ENCODE measurements around the gene NOX3.
"Not testable (repeated sequence)": the region's sequence is repeated elsewhere in the genome, so short reads cannot be mapped to it uniquely, and the experiment has no call there.

Gene NOX3

GRCh38 chr6:155492061-155492735 is 36.6 kb upstream of the NOX3 start:
- H3K4me2 ChIP-seq (ENCODE audit: low read length) = no peak overlapping the region
- H3K9me2 ChIP-seq (replicated peaks; ENCODE audit: control insufficient read depth, low read length) = no peaks in the 10 kb centered on the region
- H3K27me3 ChIP-seq (ENCODE audit: control insufficient read depth, low read length) = no peaks in the 10 kb centered on the region
- no peaks in the 10 kb centered on the region for H3K36me3 ChIP-seq (ENCODE audit: control insufficient read depth, low read length)
- no peaks in the 10 kb centered on the region for H3F3A ChIP-seq (ENCODE audit: control insufficient read depth, insufficient read depth)
- TF ChIP-seq EZH2phosphoT487 (IDR thresholded peaks at IDR 0.05; ENCODE audit: borderline replicate concordance, low read length) = no peak
- TF ChIP-seq CTCF (IDR thresholded peaks at IDR 0.05; ENCODE audit: low read depth, low read length, poor library complexity, severe bottlenecking) = no peak
- H3K79me2 ChIP-seq (ENCODE audit: control insufficient read depth, low read length) = no peaks in the 10 kb centered on the region
- no peak overlapping the region for H3K27ac ChIP-seq (ENCODE audit: low read depth, low read length)
- peaks cover 11% of the 10 kb centered on the region; the same call in 1 of the 2 replicates for H3K9me3 ChIP-seq (ENCODE audit: control insufficient read depth, insufficient read depth, low read length)
- H3K4me3 ChIP-seq (ENCODE audit: low read length) = no peak overlapping the region
- H3K4me1 ChIP-seq (ENCODE audit: control insufficient read depth, low read length) = peaks cover 19% of the 10 kb centered on the region
- no peaks in the 10 kb centered on the region for H4K20me1 ChIP-seq (ENCODE audit: control insufficient read depth, insufficient read depth, low read depth, low read length)

GRCh38 chr6:155491421-155491820 is 35.8 kb upstream of the NOX3 start:
- Histone ChIP-seq H3K9me2 (replicated peaks; ENCODE audit: control insufficient read depth, low read length) (no peaks in the 10 kb centered on the region), H3K27me3 (ENCODE audit: control insufficient read depth, low read length) (no peaks in the 10 kb centered on the region), H3K4me1 (ENCODE audit: control insufficient read depth, low read length) (peaks cover 18% of the 10 kb centered on the region), H3F3A (ENCODE audit: control insufficient read depth, insufficient read depth) (no peaks in the 10 kb centered on the region), H3K27ac (ENCODE audit: low read depth, low read length) (no peak overlapping the region), H4K20me1 (ENCODE audit: control insufficient read depth, insufficient read depth, low read depth, low read length) (no peaks in the 10 kb centered on the region), H3K36me3 (ENCODE audit: control insufficient read depth, low read length) (no peaks in the 10 kb centered on the region), H3K9me3 (ENCODE audit: control insufficient read depth, insufficient read depth, low read length) (peaks cover 11% of the 10 kb centered on the region; the same call in 1 of the 2 replicates), H3K4me3 (ENCODE audit: low read length) (no peak overlapping the region), H3K79me2 (ENCODE audit: control insufficient read depth, low read length) (no peaks in the 10 kb centered on the region), H3K4me2 (ENCODE audit: low read length) (no peak overlapping the region)
- TF ChIP-seq CTCF (IDR thresholded peaks at IDR 0.05; ENCODE audit: low read depth, low read length, poor library complexity, severe bottlenecking) (no peak), EZH2phosphoT487 (IDR thresholded peaks at IDR 0.05; ENCODE audit: borderline replicate concordance, low read length) (no peak)

- H3K36me3 ChIP-seq (ENCODE audit: control insufficient read depth, low read length); H3K79me2 ChIP-seq (ENCODE audit: control insufficient read depth, low read length); H3K4me2 ChIP-seq (ENCODE audit: low read length); H3K27me3 ChIP-seq (ENCODE audit: control insufficient read depth, low read length); H3K27ac ChIP-seq (ENCODE audit: low read depth, low read length); H3K4me1 ChIP-seq (ENCODE audit: control insufficient read depth, low read length); H4K20me1 ChIP-seq (ENCODE audit: control insufficient read depth, insufficient read depth, low read depth, low read length); H3K9me2 ChIP-seq (replicated peaks; ENCODE audit: control insufficient read depth, low read length); H3K4me3 ChIP-seq (ENCODE audit: low read length); H3F3A ChIP-seq (ENCODE audit: control insufficient read depth, insufficient read depth): not testable (repeated sequence)
- H3K9me3 ChIP-seq (ENCODE audit: control insufficient read depth, insufficient read depth, low read length) = peaks cover 11% of the 10 kb centered on the region; the same call in 1 of the 2 replicates
Measured at GRCh38 chr6:155488197-155488596, 32.6 kb upstream of the NOX3 start.

- Histone ChIP-seq H3K4me1 (ENCODE audit: control insufficient read depth, low read length) (no peaks in the 10 kb centered on the region), H4K20me1 (ENCODE audit: control insufficient read depth, insufficient read depth, low read depth, low read length) (no peaks in the 10 kb centered on the region), H3K27me3 (ENCODE audit: control insufficient read depth, low read length) (no peaks in the 10 kb centered on the region), H3F3A (ENCODE audit: control insufficient read depth, insufficient read depth) (no peaks in the 10 kb centered on the region), H3K79me2 (ENCODE audit: control insufficient read depth, low read length) (no peaks in the 10 kb centered on the region), H3K36me3 (ENCODE audit: control insufficient read depth, low read length) (no peaks in the 10 kb centered on the region), H3K4me2 (ENCODE audit: low read length) (no peak overlapping the region), H3K27ac (ENCODE audit: low read depth, low read length) (no peak overlapping the region), H3K9me2 (replicated peaks; ENCODE audit: control insufficient read depth, low read length) (no peaks in the 10 kb centered on the region), H3K9me3 (ENCODE audit: control insufficient read depth, insufficient read depth, low read length) (peaks cover 8% of the 10 kb centered on the region; the same call in 1 of the 2 replicates), H3K4me3 (ENCODE audit: low read length) (no peak overlapping the region)
- TF ChIP-seq EZH2phosphoT487 (IDR thresholded peaks at IDR 0.05; ENCODE audit: borderline replicate concordance, low read length) (no peak), CTCF (IDR thresholded peaks at IDR 0.05; ENCODE audit: low read depth, low read length, poor library complexity, severe bottlenecking) (no peak)
Measured at GRCh38 chr6:155487371-155488130, 31.9 kb upstream of the NOX3 start.

Measured in DOHH2 (cell line).